GM23338 (cell line): ENCODE results near the gene GAB2. TPM values are rescaled to one million over a fixed set of nuclear protein-coding genes. Genes with fewer than 3 reads are reported as not detected.

Experiments
- ATAC-seq: fragments of 200-7000 bp; cut with Tn5 transposase; 3 replicates; pipeline ENCODE4 v1.9.1; 2020
- DNase-seq: peaks from one replicate; pipeline ENCODE4 v3.0.0-alpha.2; 2015; ENCODE audit warnings: low spot score
- H2AFZ ChIP-seq: fragments of 200-600 bp; sonication (generic); 2 replicates; pipeline ENCODE4 v1.8.0; 2016; ENCODE audit warnings: antibody characterized with exemption, mild to moderate bottlenecking, moderate library complexity
- H3F3A ChIP-seq: fragments of 200-600 bp; sonication (generic); replicated peaks from 2 replicates; pipeline ENCODE4 v1.8.0; 2017; ENCODE audit warnings: antibody characterized with exemption, mixed run types, low read depth
- H3K27ac ChIP-seq: fragments of 200-600 bp; sonication (generic); 2 replicates; pipeline ENCODE4 v1.6.1; 2016; ENCODE audit warnings: low read depth
- H3K27me3 ChIP-seq: fragments of 200-600 bp; sonication (generic); 2 replicates; pipeline ENCODE4 v1.8.0; 2016; ENCODE audit warnings: mild to moderate bottlenecking, mixed run types, moderate library complexity; ENCODE audit not compliant: insufficient read depth
- H3K36me3 ChIP-seq: fragments of 200-600 bp; sonication (generic); 2 replicates; pipeline ENCODE4 v1.8.0; 2016; ENCODE audit warnings: mild to moderate bottlenecking; ENCODE audit not compliant: insufficient read depth
- H3K4me1 ChIP-seq: fragments of 200-600 bp; sonication (generic); 2 replicates; pipeline ENCODE4 v1.8.0; 2016; ENCODE audit warnings: mild to moderate bottlenecking, moderate library complexity; ENCODE audit not compliant: insufficient read depth
- H3K4me2 ChIP-seq: fragments of 200-600 bp; sonication (generic); 2 replicates; pipeline ENCODE4 v1.7.1; 2017; ENCODE audit warnings: mixed run types
- H3K4me3 ChIP-seq: fragments of 200-600 bp; sonication (generic); 2 replicates; pipeline ENCODE4 v1.6.1; 2016; ENCODE audit warnings: mixed run types
- H3K79me2 ChIP-seq: fragments of 200-600 bp; sonication (generic); replicated peaks from 2 replicates; pipeline ENCODE4 v1.8.0; 2017; ENCODE audit warnings: mild to moderate bottlenecking; ENCODE audit not compliant: insufficient read depth
- H3K9me2 ChIP-seq: fragments of 200-600 bp; sonication (generic); 2 replicates; pipeline ENCODE4 v1.8.0; 2017; ENCODE audit not compliant: insufficient read depth
- H4K20me1 ChIP-seq: fragments of 200-600 bp; sonication (generic); replicated peaks from 2 replicates; pipeline ENCODE4 v1.8.0; 2017; ENCODE audit warnings: mild to moderate bottlenecking; ENCODE audit not compliant: insufficient read depth
- H3K27ac Mint-ChIP-seq: 2 replicates; pipeline ENCODE4 v1.8.0; 2020; ENCODE audit warnings: inconsistent platforms, mild to moderate bottlenecking, moderate library complexity, mixed read lengths
- H3K27me3 Mint-ChIP-seq: 3 replicates; pipeline ENCODE4 v1.8.0; 2022; ENCODE audit warnings: low read depth, mild to moderate bottlenecking, moderate library complexity, mixed read lengths, inconsistent platforms; ENCODE audit not compliant: insufficient read depth, poor library complexity
- H3K36me3 Mint-ChIP-seq: 3 replicates; pipeline ENCODE4 v1.8.0; 2021; ENCODE audit warnings: low read depth, mild to moderate bottlenecking, inconsistent platforms, moderate library complexity, mixed read lengths
- H3K4me1 Mint-ChIP-seq: 3 replicates; pipeline ENCODE4 v1.8.0; 2020; ENCODE audit warnings: mild to moderate bottlenecking, inconsistent platforms, mixed read lengths
- H3K4me3 Mint-ChIP-seq: 3 replicates; pipeline ENCODE4 v1.8.0; 2021; ENCODE audit warnings: moderate library complexity, mild to moderate bottlenecking, inconsistent platforms, mixed read lengths
- H3K9me3 Mint-ChIP-seq: 3 replicates; pipeline ENCODE4 v1.8.0; 2020; ENCODE audit warnings: moderate library complexity, mild to moderate bottlenecking, inconsistent platforms, mixed read lengths
- CREB1 ChIP-seq: fragments of 250-450 bp; sonication (Bioruptor Pico); IDR thresholded peaks from 2 replicates; pipeline ENCODE4 v1.5.0; 2020; ENCODE audit warnings: low read depth, mild to moderate bottlenecking, moderate library complexity
- ETS1 ChIP-seq: IDR thresholded peaks from 2 replicates; pipeline ENCODE4 v1.6.1; 2016; ENCODE audit warnings: antibody characterized with exemption
- EZH2 ChIP-seq: fragments of 200-600 bp; sonication (generic); IDR thresholded peaks from one replicate; pipeline ENCODE4 v1.8.0; 2017; ENCODE audit warnings: antibody characterized with exemption, mild to moderate bottlenecking, low read depth; ENCODE audit not compliant: unreplicated experiment
- EZH2phosphoT487 ChIP-seq: fragments of 200-600 bp; sonication (generic); IDR thresholded peaks from one replicate; pipeline ENCODE4 v1.8.1; 2018; ENCODE audit warnings: antibody characterized with exemption; ENCODE audit not compliant: unreplicated experiment
- JUNB ChIP-seq: IDR thresholded peaks from one replicate; pipeline ENCODE4 v1.6.1; 2016; ENCODE audit warnings: antibody characterized with exemption; ENCODE audit not compliant: unreplicated experiment
- ZNF114 ChIP-seq: fragments of 250-450 bp; sonication (Bioruptor Pico); IDR thresholded peaks from 2 replicates; pipeline ENCODE4 v1.5.0; 2020; ENCODE audit warnings: mild to moderate bottlenecking, moderate library complexity
- ZNF331 ChIP-seq: fragments of 250-450 bp; sonication (Bioruptor Pico); IDR thresholded peaks from 2 replicates; pipeline ENCODE4 v1.5.0; 2020; ENCODE audit warnings: low read depth, mild to moderate bottlenecking, moderate library complexity
- polyA plus RNA-seq: library from polyadenylated mRNA; unstranded; fragments of >200 nt; fragmentation: Nextera tagmentation; extraction: Ambion mirVana; gene quantifications from 2 replicates; pipeline ENCODE4 v1.2.1, GENCODE V29; 2016
- total RNA-seq: library from RNA; depleted of rRNA; stranded (reverse); fragments of >200 nt; shearing (Covaris generic); gene quantifications from 2 replicates; pipeline ENCODE4 v1.2.3, GENCODE V29; 2014
- TF ChIP-seq, protein P1 (sequence below): fragments of 250-450 bp; sonication (Bioruptor Pico); IDR thresholded peaks from 2 replicates; pipeline ENCODE4 v1.5.0; 2020; ENCODE audit warnings: mild to moderate bottlenecking, moderate library complexity
- TF ChIP-seq, protein P2 (sequence below): IDR thresholded peaks from one replicate; pipeline ENCODE4 v1.6.1; 2018; ENCODE audit warnings: antibody characterized with exemption; ENCODE audit not compliant: unreplicated experiment
- TF ChIP-seq, protein P3 (sequence below), 2 experiments: fragments of 200-600 bp in 1 of 2; sonication (generic) in 1 of 2; conservative IDR thresholded peaks; 2 replicates each; pipeline versions ENCODE4 v1.5.1 to v1.6.1; 2016 to 2017; ENCODE audit warnings: antibody characterized with exemption in 2 of 2, low read depth in 2 of 2, mild to moderate bottlenecking in 2 of 2, moderate library complexity in 1 of 2

The GAB2 gene
- total and polyA plus RNA-seq, 2 experiments from 2014 or later: 2.0 to 10.8 TPM

DNA sequence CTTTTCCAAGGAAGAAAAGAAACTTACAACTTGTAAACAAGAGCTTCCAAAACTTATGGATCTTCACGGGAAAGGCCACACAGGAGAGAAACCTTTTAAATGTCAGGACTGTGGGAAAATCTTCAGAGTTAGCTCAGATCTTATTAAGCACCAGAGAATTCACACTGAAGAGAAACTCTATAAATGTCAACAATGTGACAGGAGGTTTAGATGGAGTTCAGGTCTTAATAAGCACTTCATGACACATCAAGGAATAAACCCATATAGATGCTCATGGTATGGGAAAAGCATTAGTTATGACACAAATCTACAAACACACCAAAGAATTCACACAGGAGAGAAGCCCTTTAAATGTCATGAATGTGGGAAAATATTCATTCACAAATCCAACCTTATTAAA, 32.4 kb downstream of the GAB2 start (continued):
- TF ChIP-seq, protein P1, sequence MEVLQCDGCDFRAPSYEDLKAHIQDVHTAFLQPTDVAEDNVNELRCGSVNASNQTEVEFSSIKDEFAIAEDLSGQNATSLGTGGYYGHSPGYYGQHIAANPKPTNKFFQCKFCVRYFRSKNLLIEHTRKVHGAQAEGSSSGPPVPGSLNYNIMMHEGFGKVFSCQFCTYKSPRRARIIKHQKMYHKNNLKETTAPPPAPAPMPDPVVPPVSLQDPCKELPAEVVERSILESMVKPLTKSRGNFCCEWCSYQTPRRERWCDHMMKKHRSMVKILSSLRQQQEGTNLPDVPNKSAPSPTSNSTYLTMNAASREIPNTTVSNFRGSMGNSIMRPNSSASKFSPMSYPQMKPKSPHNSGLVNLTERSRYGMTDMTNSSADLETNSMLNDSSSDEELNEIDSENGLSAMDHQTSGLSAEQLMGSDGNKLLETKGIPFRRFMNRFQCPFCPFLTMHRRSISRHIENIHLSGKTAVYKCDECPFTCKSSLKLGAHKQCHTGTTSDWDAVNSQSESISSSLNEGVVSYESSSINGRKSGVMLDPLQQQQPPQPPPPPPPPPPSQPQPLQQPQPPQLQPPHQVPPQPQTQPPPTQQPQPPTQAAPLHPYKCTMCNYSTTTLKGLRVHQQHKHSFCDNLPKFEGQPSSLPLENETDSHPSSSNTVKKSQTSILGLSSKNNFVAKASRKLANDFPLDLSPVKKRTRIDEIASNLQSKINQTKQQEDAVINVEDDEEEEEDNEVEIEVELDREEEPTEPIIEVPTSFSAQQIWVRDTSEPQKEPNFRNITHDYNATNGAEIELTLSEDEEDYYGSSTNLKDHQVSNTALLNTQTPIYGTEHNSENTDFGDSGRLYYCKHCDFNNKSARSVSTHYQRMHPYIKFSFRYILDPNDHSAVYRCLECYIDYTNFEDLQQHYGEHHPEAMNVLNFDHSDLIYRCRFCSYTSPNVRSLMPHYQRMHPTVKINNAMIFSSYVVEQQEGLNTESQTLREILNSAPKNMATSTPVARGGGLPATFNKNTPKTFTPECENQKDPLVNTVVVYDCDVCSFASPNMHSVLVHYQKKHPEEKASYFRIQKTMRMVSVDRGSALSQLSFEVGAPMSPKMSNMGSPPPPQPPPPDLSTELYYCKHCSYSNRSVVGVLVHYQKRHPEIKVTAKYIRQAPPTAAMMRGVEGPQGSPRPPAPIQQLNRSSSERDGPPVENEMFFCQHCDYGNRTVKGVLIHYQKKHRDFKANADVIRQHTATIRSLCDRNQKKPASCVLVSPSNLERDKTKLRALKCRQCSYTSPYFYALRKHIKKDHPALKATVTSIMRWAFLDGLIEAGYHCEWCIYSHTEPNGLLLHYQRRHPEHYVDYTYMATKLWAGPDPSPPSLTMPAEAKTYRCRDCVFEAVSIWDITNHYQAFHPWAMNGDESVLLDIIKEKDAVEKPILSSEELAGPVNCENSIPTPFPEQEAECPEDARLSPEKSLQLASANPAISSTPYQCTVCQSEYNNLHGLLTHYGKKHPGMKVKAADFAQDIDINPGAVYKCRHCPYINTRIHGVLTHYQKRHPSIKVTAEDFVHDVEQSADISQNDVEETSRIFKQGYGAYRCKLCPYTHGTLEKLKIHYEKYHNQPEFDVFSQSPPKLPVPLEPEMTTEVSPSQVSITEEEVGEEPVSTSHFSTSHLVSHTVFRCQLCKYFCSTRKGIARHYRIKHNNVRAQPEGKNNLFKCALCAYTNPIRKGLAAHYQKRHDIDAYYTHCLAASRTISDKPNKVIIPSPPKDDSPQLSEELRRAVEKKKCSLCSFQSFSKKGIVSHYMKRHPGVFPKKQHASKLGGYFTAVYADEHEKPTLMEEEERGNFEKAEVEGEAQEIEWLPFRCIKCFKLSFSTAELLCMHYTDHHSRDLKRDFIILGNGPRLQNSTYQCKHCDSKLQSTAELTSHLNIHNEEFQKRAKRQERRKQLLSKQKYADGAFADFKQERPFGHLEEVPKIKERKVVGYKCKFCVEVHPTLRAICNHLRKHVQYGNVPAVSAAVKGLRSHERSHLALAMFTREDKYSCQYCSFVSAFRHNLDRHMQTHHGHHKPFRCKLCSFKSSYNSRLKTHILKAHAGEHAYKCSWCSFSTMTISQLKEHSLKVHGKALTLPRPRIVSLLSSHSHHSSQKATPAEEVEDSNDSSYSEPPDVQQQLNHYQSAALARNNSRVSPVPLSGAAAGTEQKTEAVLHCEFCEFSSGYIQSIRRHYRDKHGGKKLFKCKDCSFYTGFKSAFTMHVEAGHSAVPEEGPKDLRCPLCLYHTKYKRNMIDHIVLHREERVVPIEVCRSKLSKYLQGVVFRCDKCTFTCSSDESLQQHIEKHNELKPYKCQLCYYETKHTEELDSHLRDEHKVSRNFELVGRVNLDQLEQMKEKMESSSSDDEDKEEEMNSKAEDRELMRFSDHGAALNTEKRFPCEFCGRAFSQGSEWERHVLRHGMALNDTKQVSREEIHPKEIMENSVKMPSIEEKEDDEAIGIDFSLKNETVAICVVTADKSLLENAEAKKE: no peak
- TF ChIP-seq CREB1 (CRISPR knock-in tag): no peak
- TF ChIP-seq EZH2: no peak
- no peak for TF ChIP-seq ETS1
- TF ChIP-seq JUNB: no peak

DNA sequence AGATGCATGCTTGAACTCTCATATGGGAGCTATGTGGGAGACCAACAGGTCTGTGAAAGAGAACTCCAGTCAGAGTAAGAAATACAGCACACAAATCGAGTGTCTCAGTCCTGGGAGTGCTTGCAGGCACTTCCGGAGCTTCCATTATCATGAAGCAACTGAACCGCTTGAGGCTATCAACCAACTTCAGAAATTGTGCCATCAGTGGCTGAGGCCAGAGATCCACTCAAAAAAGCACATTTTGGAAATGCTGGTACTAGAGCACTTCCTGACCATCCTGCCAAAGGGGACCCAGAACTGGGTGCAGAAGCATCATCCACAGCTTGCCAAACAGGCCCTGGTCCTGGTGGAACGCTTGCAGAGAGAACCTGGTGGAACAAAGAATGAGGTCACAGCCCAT, 33.4 kb downstream of the GAB2 start:
- H3K4me3 ChIP-seq: no peak overlapping the region
- TF ChIP-seq JUNB (no peak), EZH2phosphoT487 (no peak), EZH2 (no peak), ETS1 (no peak), CREB1 (CRISPR knock-in tag) (no peak), ZNF331 (CRISPR knock-in tag) (no peak), ZNF114 (CRISPR knock-in tag) (no peak)
- TF ChIP-seq, protein P2, sequence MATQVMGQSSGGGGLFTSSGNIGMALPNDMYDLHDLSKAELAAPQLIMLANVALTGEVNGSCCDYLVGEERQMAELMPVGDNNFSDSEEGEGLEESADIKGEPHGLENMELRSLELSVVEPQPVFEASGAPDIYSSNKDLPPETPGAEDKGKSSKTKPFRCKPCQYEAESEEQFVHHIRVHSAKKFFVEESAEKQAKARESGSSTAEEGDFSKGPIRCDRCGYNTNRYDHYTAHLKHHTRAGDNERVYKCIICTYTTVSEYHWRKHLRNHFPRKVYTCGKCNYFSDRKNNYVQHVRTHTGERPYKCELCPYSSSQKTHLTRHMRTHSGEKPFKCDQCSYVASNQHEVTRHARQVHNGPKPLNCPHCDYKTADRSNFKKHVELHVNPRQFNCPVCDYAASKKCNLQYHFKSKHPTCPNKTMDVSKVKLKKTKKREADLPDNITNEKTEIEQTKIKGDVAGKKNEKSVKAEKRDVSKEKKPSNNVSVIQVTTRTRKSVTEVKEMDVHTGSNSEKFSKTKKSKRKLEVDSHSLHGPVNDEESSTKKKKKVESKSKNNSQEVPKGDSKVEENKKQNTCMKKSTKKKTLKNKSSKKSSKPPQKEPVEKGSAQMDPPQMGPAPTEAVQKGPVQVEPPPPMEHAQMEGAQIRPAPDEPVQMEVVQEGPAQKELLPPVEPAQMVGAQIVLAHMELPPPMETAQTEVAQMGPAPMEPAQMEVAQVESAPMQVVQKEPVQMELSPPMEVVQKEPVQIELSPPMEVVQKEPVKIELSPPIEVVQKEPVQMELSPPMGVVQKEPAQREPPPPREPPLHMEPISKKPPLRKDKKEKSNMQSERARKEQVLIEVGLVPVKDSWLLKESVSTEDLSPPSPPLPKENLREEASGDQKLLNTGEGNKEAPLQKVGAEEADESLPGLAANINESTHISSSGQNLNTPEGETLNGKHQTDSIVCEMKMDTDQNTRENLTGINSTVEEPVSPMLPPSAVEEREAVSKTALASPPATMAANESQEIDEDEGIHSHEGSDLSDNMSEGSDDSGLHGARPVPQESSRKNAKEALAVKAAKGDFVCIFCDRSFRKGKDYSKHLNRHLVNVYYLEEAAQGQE: no peak
- TF ChIP-seq, protein P3, sequence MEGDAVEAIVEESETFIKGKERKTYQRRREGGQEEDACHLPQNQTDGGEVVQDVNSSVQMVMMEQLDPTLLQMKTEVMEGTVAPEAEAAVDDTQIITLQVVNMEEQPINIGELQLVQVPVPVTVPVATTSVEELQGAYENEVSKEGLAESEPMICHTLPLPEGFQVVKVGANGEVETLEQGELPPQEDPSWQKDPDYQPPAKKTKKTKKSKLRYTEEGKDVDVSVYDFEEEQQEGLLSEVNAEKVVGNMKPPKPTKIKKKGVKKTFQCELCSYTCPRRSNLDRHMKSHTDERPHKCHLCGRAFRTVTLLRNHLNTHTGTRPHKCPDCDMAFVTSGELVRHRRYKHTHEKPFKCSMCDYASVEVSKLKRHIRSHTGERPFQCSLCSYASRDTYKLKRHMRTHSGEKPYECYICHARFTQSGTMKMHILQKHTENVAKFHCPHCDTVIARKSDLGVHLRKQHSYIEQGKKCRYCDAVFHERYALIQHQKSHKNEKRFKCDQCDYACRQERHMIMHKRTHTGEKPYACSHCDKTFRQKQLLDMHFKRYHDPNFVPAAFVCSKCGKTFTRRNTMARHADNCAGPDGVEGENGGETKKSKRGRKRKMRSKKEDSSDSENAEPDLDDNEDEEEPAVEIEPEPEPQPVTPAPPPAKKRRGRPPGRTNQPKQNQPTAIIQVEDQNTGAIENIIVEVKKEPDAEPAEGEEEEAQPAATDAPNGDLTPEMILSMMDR (conservative IDR thresholded peaks at IDR 0.05; ENCODE audit: low read depth in 2 of 2): no peak
- Mint-ChIP-seq H3K27me3 (no peaks in the 10 kb centered on the region), H3K4me1 (peaks cover 20% of the 10 kb centered on the region), H3K9me3 (peaks cover 11% of the 10 kb centered on the region; the same call in 1 of the 3 replicates), H3K36me3 (peaks cover 9% of the 10 kb centered on the region), H3K27ac (no peak overlapping the region), H3K4me3 (no peak overlapping the region)
- H3K4me1 ChIP-seq: peaks cover 8% of the 10 kb centered on the region; the same call in 1 of the 2 replicates
- no peak overlapping the region for H2AFZ ChIP-seq
- no peak overlapping the region for H3K27ac ChIP-seq
- H3K79me2 ChIP-seq: no peaks in the 10 kb centered on the region; the same call in 1 of the 2 replicates
- DNase-seq (no peak), ATAC-seq (no peak)
- no peaks in the 10 kb centered on the region for H4K20me1 ChIP-seq
- no peaks in the 10 kb centered on the region for H3K27me3 ChIP-seq
- H3F3A ChIP-seq: no peaks in the 10 kb centered on the region
- no peaks in the 10 kb centered on the region for H3K9me2 ChIP-seq
- H3K4me2 ChIP-seq: no peak overlapping the region
- no peaks in the 10 kb centered on the region for H3K36me3 ChIP-seq
